ENCODE measurements around the gene TMEM117. TPM values are rescaled to one million over a fixed set of nuclear protein-coding genes. Genes with fewer than 3 reads are reported as not detected.

The TMEM117 gene
- total and polyA plus RNA-seq, 2 donors (not counting 3 experiments of a cell fraction or from before 2014, with no cell fraction given), result 1.2 to 3.8 TPM

DNA sequence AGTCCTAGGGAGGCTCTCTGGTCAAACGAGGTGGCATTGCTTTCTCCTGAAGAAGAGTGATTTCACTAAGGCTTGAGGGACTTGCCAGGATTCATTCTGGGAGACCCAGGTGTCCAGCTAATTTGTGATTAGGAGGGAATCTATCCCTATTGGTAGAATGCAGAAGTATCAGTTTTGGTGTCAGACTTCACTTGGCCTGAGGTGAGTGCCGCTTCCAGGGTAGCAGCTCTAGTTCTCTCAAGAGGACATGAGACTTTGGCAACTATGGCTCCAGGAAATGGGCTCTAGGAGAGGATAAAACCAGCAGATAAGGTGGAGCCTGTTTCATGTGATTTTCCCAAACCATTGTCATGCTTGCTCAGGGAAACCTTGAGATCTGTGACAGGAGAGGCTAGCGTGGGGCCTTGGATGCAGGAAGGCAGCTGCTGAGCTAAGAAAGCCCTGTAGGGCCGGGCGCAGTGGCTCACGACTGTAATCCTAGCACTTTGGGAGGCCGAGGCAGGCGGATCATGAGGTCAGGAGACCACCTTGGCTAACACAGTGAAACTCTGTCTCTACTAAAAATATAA, 11.6 kb upstream of the TMEM117 start:
- ChIA-PET POLR2A (no interaction called here), CTCF (interaction anchor here (0.9 to 1.6 kb wide), 2 partner anchors 8 to 10 kb away, joined by 4 to 7 read pairs; no protein-coding TSS in a partner anchor)
- Histone ChIP-seq H3K4me3 (replicated peaks in 1 of 3; ENCODE audit: insufficient read depth in 1 of 3, low read depth in 1 of 3, low read length in 3 of 3) (no peak overlapping the region), H3K27me3 (ENCODE audit: control insufficient read depth in 2 of 2, insufficient read depth in 2 of 2, low read length in 2 of 2) (peaks cover 4 to 7% of the 10 kb centered on the region in 2 experiments), H3K4me1 (ENCODE audit: control insufficient read depth, extremely low read depth, insufficient read depth, low read length) (no peaks in the 10 kb centered on the region), H3K9ac (replicated peaks; ENCODE audit: extremely low read depth, insufficient read depth, low read length) (no peak overlapping the region), H3K4me2 (ENCODE audit: insufficient read depth, low read length) (no peak overlapping the region), H3K79me2 (ENCODE audit: control insufficient read depth, insufficient read depth, low read length) (no peaks in the 10 kb centered on the region), H3K9me1 (replicated peaks; ENCODE audit: control insufficient read depth, extremely low read depth, insufficient read depth, low read length) (no peaks in the 10 kb centered on the region), H3K36me3 (ENCODE audit: control insufficient read depth in 2 of 2, extremely low read depth in 1 of 2, insufficient read depth in 2 of 2, low read length in 2 of 2) (no peaks in the 10 kb centered on the region), H3K9me3 (replicated peaks; ENCODE audit: control insufficient read depth, insufficient read depth, low read length) (no peaks in the 10 kb centered on the region), H2AFZ (ENCODE audit: low read depth, low read length) (no peak overlapping the region), H3K27ac (ENCODE audit: insufficient read depth, low read depth, low read length) (no peak overlapping the region), H4K20me1 (replicated peaks; ENCODE audit: control insufficient read depth, extremely low read depth, insufficient read depth, low read length) (no peaks in the 10 kb centered on the region)
- TF ChIP-seq POLR2AphosphoS5 (IDR thresholded peaks at IDR 0.05; ENCODE audit: insufficient read depth, low read depth, low read length), result no peak
- TF ChIP-seq, protein P1, sequence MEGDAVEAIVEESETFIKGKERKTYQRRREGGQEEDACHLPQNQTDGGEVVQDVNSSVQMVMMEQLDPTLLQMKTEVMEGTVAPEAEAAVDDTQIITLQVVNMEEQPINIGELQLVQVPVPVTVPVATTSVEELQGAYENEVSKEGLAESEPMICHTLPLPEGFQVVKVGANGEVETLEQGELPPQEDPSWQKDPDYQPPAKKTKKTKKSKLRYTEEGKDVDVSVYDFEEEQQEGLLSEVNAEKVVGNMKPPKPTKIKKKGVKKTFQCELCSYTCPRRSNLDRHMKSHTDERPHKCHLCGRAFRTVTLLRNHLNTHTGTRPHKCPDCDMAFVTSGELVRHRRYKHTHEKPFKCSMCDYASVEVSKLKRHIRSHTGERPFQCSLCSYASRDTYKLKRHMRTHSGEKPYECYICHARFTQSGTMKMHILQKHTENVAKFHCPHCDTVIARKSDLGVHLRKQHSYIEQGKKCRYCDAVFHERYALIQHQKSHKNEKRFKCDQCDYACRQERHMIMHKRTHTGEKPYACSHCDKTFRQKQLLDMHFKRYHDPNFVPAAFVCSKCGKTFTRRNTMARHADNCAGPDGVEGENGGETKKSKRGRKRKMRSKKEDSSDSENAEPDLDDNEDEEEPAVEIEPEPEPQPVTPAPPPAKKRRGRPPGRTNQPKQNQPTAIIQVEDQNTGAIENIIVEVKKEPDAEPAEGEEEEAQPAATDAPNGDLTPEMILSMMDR (IDR thresholded peaks at IDR 0.05; ENCODE audit: extremely low read depth in 1 of 2, insufficient read depth in 1 of 2, low read depth in 1 of 2, low read length in 2 of 2), result no peak
- TF ChIP-seq POLR2A (IDR thresholded peaks at IDR 0.05; ENCODE audit: low read depth, low read length), result no peak
- TF ChIP-seq EZH2 (IDR thresholded peaks at IDR 0.05; ENCODE audit: borderline replicate concordance, low read depth, low read length, severe bottlenecking), result no peak
- no peak for TF ChIP-seq JUN (IDR thresholded peaks at IDR 0.05; ENCODE audit: borderline replicate concordance, insufficient read depth, insufficient read length, low read depth)
- no peak for TF ChIP-seq MYC (IDR thresholded peaks at IDR 0.05; ENCODE audit: low read depth, low read length)
- TF ChIP-seq, protein P2, sequence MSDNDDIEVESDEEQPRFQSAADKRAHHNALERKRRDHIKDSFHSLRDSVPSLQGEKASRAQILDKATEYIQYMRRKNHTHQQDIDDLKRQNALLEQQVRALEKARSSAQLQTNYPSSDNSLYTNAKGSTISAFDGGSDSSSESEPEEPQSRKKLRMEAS (IDR thresholded peaks at IDR 0.05; ENCODE audit: insufficient read depth, insufficient read length), result no peak
- TF ChIP-seq FOS (IDR thresholded peaks at IDR 0.05; ENCODE audit: borderline replicate concordance, insufficient read depth, low read length), result no peak
- no peak for TF ChIP-seq GATA2 (IDR thresholded peaks at IDR 0.05; ENCODE audit: insufficient read depth, insufficient read length, low read depth, low read length)
- dilution Hi-C loops (cut with MboI; ENCODE audit: extremely low pct_ligation_motif_present, low sequenced_read_pairs), result no loop called here
- intact Hi-C loops (cut with micrococcal nuclease), result no loop called here
- no TSS peak for BruUV-seq (replicated peaks)
- no peak for FAIRE-seq
- DNase-seq (ENCODE audit: low read depth, low spot score), result no peak

Measured in endothelial cell of umbilical vein (primary cell).